K562 (cell line): ENCODE results near the gene ZNF10. TPM values are rescaled to one million over a fixed set of nuclear protein-coding genes. Genes with fewer than 3 reads are reported as not detected.

ENCODE experiments used
- ATAC-seq: fragments of 200-7000 bp; cut with Tn5 transposase; 3 replicates; pipeline ENCODE4 v1.9.1; 2020; ENCODE audit warnings: moderate library complexity
- BruUV-seq: library from RNA; stranded (reverse); fragments of 400-500 nt; replicated peaks from 2 replicates; lab custom pipeline; 2021; lab: Mats Ljungman, UMichigan
- CTCF ChIA-PET: fragments of 300-600 bp; formaldehyde crosslinking; extraction: SDS; loops from one replicate; lab custom pipeline; 2021; ENCODE audit warnings: low intra/inter-chr PET ratio; lab: Yijun Ruan, JAX
- POLR2A ChIA-PET: fragments of 300-600, 350-650 bp; sonication (Branson Sonifier 250); formaldehyde crosslinking; extraction: SDS; loops from one replicate; lab custom pipeline; 2021; ENCODE audit warnings: antibody characterized with exemption, inconsistent platforms; lab: Yijun Ruan, JAX
- DNase-seq, 4 experiments: peaks; one replicate each; pipeline versions ENCODE4 v3.0.0 to v3.0.0-alpha.2; 2011 to 2018; ENCODE audit warnings: low spot score in 3 of 4, mixed read lengths in 3 of 4; ENCODE audit errors: extremely low read depth in 1 of 4
- FAIRE-seq: peaks from 2 replicates; lab custom pipeline; 2011; peaks lifted over from hg19 to GRCh38; lab: Jason Lieb, UNC
- H2AFZ ChIP-seq: 2 replicates; pipeline ENCODE4 v1.6.0; 2011; ENCODE audit warnings: low read depth, low read length, control low read depth, inconsistent platforms
- H3K27ac ChIP-seq: fragments of 200-600 bp; 3 replicates; pipeline ENCODE4 v1.8.0; 2011; ENCODE audit warnings: low read depth, mild to moderate bottlenecking, control low read depth, inconsistent platforms, low read length, moderate library complexity, mixed read lengths; ENCODE audit errors: extremely low read depth
- H3K27me3 ChIP-seq, 2 experiments: fragments of 300-600 bp in 1 of 2; 2 replicates in 1 of 2; 3 replicates in 1 of 2; pipeline versions ENCODE4 v1.6.0 to v1.8.0; 2011; ENCODE audit warnings: inconsistent platforms in 2 of 2, low read length in 2 of 2, mild to moderate bottlenecking in 1 of 2, mixed read lengths in 1 of 2, moderate library complexity in 1 of 2; ENCODE audit not compliant: control insufficient read depth in 2 of 2, insufficient read depth in 2 of 2
- H3K36me3 ChIP-seq: fragments of 300-600 bp; 3 replicates; pipeline ENCODE4 v1.8.0; 2011; ENCODE audit warnings: mild to moderate bottlenecking, low read length, inconsistent platforms; ENCODE audit not compliant: control insufficient read depth, insufficient read depth
- H3K4me1 ChIP-seq, 2 experiments: fragments of 200-600 bp in 1 of 2; replicated peaks in 1 of 2; 2 replicates in 1 of 2; 3 replicates in 1 of 2; pipeline versions ENCODE4 v1.5.1 to v1.8.0; 2011; ENCODE audit warnings: inconsistent platforms in 2 of 2, low read length in 2 of 2, mild to moderate bottlenecking in 1 of 2, mixed read lengths in 1 of 2, moderate library complexity in 1 of 2; ENCODE audit not compliant: control insufficient read depth in 2 of 2, insufficient read depth in 2 of 2
- H3K4me2 ChIP-seq: 2 replicates; pipeline ENCODE4 v1.6.1; 2011; ENCODE audit warnings: low read length, control low read depth, inconsistent platforms, mixed read lengths; ENCODE audit not compliant: insufficient read depth
- H3K4me3 ChIP-seq: fragments of 200-600 bp; sonication (generic), shearing (Covaris generic); 2 replicates; pipeline ENCODE4 v1.5.1; 2016; ENCODE audit warnings: control low read depth, inconsistent platforms
- H3K79me2 ChIP-seq: fragments of 200-600 bp; 3 replicates; pipeline ENCODE4 v1.8.0; 2011; ENCODE audit warnings: low read length, inconsistent platforms; ENCODE audit not compliant: control insufficient read depth, insufficient read depth
- H3K9ac ChIP-seq, 2 experiments: 2 replicates each; pipeline versions ENCODE4 v1.6.0 to v1.6.1; 2011; ENCODE audit warnings: low read depth in 2 of 2, low read length in 2 of 2, control low read depth in 1 of 2, inconsistent platforms in 1 of 2, mild to moderate bottlenecking in 1 of 2, mixed read lengths in 1 of 2; ENCODE audit not compliant: insufficient read depth in 1 of 2
- H3K9me1 ChIP-seq: one replicate; pipeline ENCODE4 v1.6.0; 2011; ENCODE audit warnings: inconsistent platforms, mild to moderate bottlenecking, low read length, moderate library complexity; ENCODE audit not compliant: control insufficient read depth, insufficient read depth
- H3K9me3 ChIP-seq: replicated peaks from 2 replicates; pipeline ENCODE4 v1.5.1; 2011; ENCODE audit warnings: low read depth, low read length, inconsistent platforms; ENCODE audit not compliant: control insufficient read depth, insufficient read depth
- H4K20me1 ChIP-seq: replicated peaks from 2 replicates; pipeline ENCODE4 v1.6.1; 2011; ENCODE audit warnings: low read length, inconsistent platforms, mixed read lengths; ENCODE audit not compliant: control insufficient read depth, insufficient read depth
- BRD4 ChIP-seq: fragments of 200-600 bp; sonication (generic); IDR thresholded peaks from 2 replicates; pipeline ENCODE4 v1.6.1; 2017; ENCODE audit warnings: inconsistent platforms
- CBX3 ChIP-seq, 2 experiments: IDR thresholded peaks; 1 replicate in 1 of 2; 2 replicates in 1 of 2; pipeline ENCODE4 v1.6.1; 2012; ENCODE audit warnings: inconsistent platforms in 2 of 2, low read length in 2 of 2, borderline replicate concordance in 1 of 2, control low read depth in 1 of 2
- CBX5 ChIP-seq: IDR thresholded peaks from 2 replicates; pipeline ENCODE4 v1.6.1; 2014; ENCODE audit warnings: low read depth, borderline replicate concordance
- MAFG ChIP-seq: fragments of 450-650 bp; conservative IDR thresholded peaks from 2 replicates; pipeline ENCODE4 v1.6.1; 2016; ENCODE audit warnings: missing genetic modification characterization, missing compliant biosample characterization
- TRIM24 ChIP-seq, 2 experiments: fragments of 450-650 bp; IDR thresholded peaks; 2 replicates each; pipeline ENCODE4 v1.6.1; 2016
- TRIM28 ChIP-seq: fragments of 450-650 bp; IDR thresholded peaks from 2 replicates; pipeline ENCODE4 v1.6.1; 2017
- XRCC3 ChIP-seq: fragments of 450-650 bp; IDR thresholded peaks from 2 replicates; pipeline ENCODE4 v1.6.1; 2017; ENCODE audit warnings: mild to moderate bottlenecking, moderate library complexity
- ZNF274 ChIP-seq: IDR thresholded peaks from 2 replicates; pipeline ENCODE4 v1.6.1; 2011; ENCODE audit warnings: low read depth, mild to moderate bottlenecking, low read length, moderate library complexity, borderline replicate concordance
- ZNF75A ChIP-seq: fragments of 450-650 bp; formaldehyde crosslinking; IDR thresholded peaks from 2 replicates; pipeline ENCODE4 v1.4.0; 2020; ENCODE audit warnings: mild to moderate bottlenecking
- WGBS: fragments of 100-300 bp; shearing (Covaris generic); methylation state at CpG from one replicate; pipeline ENCODE4 v1.1.6; 2016; ENCODE audit warnings: low coverage, mixed read lengths; ENCODE audit not compliant: insufficient coverage; ENCODE audit errors: missing lambda C conversion rate; 5-methylcytosine and 5-hydroxymethylcytosine counted together
- in situ Hi-C: fragments of 300-500 bp; cut with MboI; formaldehyde crosslinking; loops from 4 replicates; pipeline ENCODE4 v1.15.0; 2018; ENCODE audit warnings: inconsistent platforms, mixed read lengths
- intact Hi-C: fragments of 100-400 bp; cut with micrococcal nuclease; formaldehyde crosslinking; loops from 2 replicates; pipeline ENCODE4 v1.14.2; 2022
- polyA plus RNA-seq, 8 experiments: library from polyadenylated mRNA; depleted of rRNA in 4 of 8; stranded (reverse) in 5 of 8; unstranded in 3 of 8; fragments of >200 nt; fragmentation: Nextera tagmentation in 2 of 8; fragmentation: Illumina TruSeq in 1 of 8; extraction: Ambion mirVana in 2 of 8; extraction: Trizol in 1 of 8; gene quantifications; 2 replicates each; pipeline versions ENCODE4 v1.2.1 to v1.2.3, GENCODE V29; 2011 to 2014; ENCODE audit warnings: inconsistent platforms in 1 of 8, missing spikeins in 1 of 8
- total RNA-seq, 7 experiments: library from RNA; depleted of rRNA in 6 of 7; stranded (reverse); fragments of >200 nt in 6 of 7; fragmentation: Illumina TruSeq in 2 of 7; extraction: Trizol in 2 of 7; gene quantifications; 2 replicates each; pipeline versions ENCODE4 v1.2.1 to v1.2.3, GENCODE V29; 2011 to 2021; ENCODE audit warnings: low replicate concordance in 1 of 7
- TF ChIP-seq, protein P1 (sequence below): fragments of 250-450 bp; sonication (Bioruptor Pico); IDR thresholded peaks from 2 replicates; pipeline ENCODE4 v1.8.0; 2021; ENCODE audit warnings: moderate library complexity, mild to moderate bottlenecking, inconsistent platforms
- TF ChIP-seq, protein P2 (sequence below): fragments of 450-650 bp; formaldehyde crosslinking; IDR thresholded peaks from 2 replicates; pipeline ENCODE4 v1.4.0; 2020; ENCODE audit warnings: mild to moderate bottlenecking
- TF ChIP-seq, protein P3 (sequence below): conservative IDR thresholded peaks from 2 replicates; pipeline ENCODE4 v1.6.1; 2011; ENCODE audit warnings: low read depth, mild to moderate bottlenecking, low read length; ENCODE audit not compliant: control insufficient read depth

ZNF10 gene
- total and polyA plus RNA-seq, 9 of the 15 experiments (the other 6 are each of a cell fraction or from before 2014, with no cell fraction given): 3.5 to 5.8 (median 4.9) TPM

DNA sequence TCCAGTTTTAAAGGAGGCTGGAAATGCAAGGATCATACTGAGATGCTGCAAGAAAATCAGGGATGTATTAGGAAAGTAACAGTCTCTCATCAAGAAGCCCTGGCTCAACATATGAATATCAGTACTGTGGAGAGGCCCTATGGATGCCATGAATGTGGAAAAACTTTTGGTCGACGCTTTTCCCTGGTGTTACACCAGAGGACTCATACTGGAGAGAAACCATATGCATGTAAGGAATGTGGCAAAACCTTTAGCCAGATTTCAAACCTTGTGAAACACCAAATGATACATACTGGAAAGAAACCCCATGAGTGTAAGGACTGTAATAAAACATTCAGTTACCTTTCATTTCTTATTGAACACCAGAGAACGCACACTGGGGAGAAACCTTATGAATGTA lies 24.8 kb upstream of the ZNF10 start:
- no peaks in the 10 kb centered on the region for H3K27me3 ChIP-seq
- H3K36me3 ChIP-seq: peaks cover 15% of the 10 kb centered on the region; the same call in 2 of the 3 replicates
- WGBS: 77% methylated on average over 3 of the region's 3 CpGs
- no peak overlapping the region for H3K4me2 ChIP-seq
- ATAC-seq (no peak), FAIRE-seq (no peak), DNase-seq (no peak)
- H3K9me1 ChIP-seq: no peaks in the 10 kb centered on the region
- no peaks in the 10 kb centered on the region for H3K4me1 ChIP-seq
- H2AFZ ChIP-seq: no peak overlapping the region
- intact Hi-C loops (no loop called here), in situ Hi-C loops (no loop called here)
- no TSS peak for BruUV-seq
- H3K27ac ChIP-seq: no peak overlapping the region
- H3K4me3 ChIP-seq: no peak overlapping the region
- no peaks in the 10 kb centered on the region for H3K79me2 ChIP-seq
- TF ChIP-seq, protein P1, sequence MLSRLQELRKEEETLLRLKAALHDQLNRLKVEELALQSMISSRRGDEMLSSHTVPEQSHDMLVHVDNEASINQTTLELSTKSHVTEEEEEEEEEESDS (CRISPR knock-in tag): no peak
- TF ChIP-seq MAFG (tag): 0 out of 2 replicates have a peak, but pooled peaks have one; percentile 10
- H3K9ac ChIP-seq: no peak overlapping the region
- no peaks in the 10 kb centered on the region for H4K20me1 ChIP-seq
- H3K9me3 ChIP-seq: peaks cover 33% of the 10 kb centered on the region
- ChIA-PET POLR2A (no interaction called here), CTCF (no interaction called here)

DNA sequence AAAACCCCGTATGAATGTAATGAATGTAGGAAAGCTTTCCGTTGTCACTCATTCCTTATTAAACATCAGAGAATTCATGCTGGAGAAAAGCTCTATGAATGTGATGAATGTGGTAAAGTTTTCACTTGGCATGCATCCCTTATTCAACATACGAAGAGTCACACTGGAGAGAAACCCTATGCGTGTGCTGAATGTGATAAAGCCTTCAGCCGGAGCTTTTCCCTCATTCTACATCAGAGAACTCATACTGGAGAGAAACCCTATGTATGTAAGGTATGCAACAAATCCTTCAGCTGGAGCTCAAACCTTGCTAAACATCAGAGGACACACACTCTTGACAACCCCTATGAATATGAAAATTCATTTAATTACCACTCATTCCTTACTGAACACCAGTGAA lies 24.2 kb upstream of the ZNF10 start:
- 86% methylated on average over 5 of the region's 5 CpGs for WGBS
- POLR2A ChIA-PET: no interaction called here
- in situ Hi-C loops: no loop called here

More for the DNA sequence above, 24.2 kb upstream of the ZNF10 start:
- TF ChIP-seq, protein P2, sequence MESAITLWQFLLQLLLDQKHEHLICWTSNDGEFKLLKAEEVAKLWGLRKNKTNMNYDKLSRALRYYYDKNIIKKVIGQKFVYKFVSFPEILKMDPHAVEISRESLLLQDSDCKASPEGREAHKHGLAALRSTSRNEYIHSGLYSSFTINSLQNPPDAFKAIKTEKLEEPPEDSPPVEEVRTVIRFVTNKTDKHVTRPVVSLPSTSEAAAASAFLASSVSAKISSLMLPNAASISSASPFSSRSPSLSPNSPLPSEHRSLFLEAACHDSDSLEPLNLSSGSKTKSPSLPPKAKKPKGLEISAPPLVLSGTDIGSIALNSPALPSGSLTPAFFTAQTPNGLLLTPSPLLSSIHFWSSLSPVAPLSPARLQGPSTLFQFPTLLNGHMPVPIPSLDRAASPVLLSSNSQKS (CRISPR knock-in tag): no peak
- TF ChIP-seq ZNF274 (peak; percentile 99), TRIM28 (peak; percentile 84), BRD4 (no peak), TRIM24 (IDR thresholded peaks at IDR 0.05) (peak in 1 of 2 experiments; percentile 22; a peak in 1 of 4 replicates), XRCC3 (0 out of 2 replicates have a peak, but pooled peaks have one; percentile 29), CBX5 (peak; percentile 47; the same call in 1 of the 2 replicates), ZNF75A (CRISPR knock-in tag) (peak; percentile 82), CBX3 (IDR thresholded peaks at IDR 0.05; ENCODE audit: borderline replicate concordance in 1 of 2, low read length in 2 of 2) (peak in 1 of 2 experiments; percentile 37; a peak in 1 of 3 replicates)
- TF ChIP-seq, protein P3, sequence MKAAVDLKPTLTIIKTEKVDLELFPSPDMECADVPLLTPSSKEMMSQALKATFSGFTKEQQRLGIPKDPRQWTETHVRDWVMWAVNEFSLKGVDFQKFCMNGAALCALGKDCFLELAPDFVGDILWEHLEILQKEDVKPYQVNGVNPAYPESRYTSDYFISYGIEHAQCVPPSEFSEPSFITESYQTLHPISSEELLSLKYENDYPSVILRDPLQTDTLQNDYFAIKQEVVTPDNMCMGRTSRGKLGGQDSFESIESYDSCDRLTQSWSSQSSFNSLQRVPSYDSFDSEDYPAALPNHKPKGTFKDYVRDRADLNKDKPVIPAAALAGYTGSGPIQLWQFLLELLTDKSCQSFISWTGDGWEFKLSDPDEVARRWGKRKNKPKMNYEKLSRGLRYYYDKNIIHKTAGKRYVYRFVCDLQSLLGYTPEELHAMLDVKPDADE: 0 out of 2 replicates have a peak, but pooled peaks have one; percentile 37
- TF ChIP-seq, all 486 proteins: peak for 8
- no peak overlapping the region for H3K27ac ChIP-seq
- H4K20me1 ChIP-seq: no peaks in the 10 kb centered on the region
- DNase-seq (peak in 1 of 4 experiments; percentile 5), ATAC-seq (no peak), FAIRE-seq (no peak)
- H3K9me1 ChIP-seq: no peaks in the 10 kb centered on the region
- H3K36me3 ChIP-seq: peaks cover 15% of the 10 kb centered on the region; the same call in 2 of the 3 replicates
- no TSS peak for BruUV-seq
- H2AFZ ChIP-seq: no peak overlapping the region
- CTCF ChIA-PET: no interaction called here
- intact Hi-C loops: no loop called here
- no peak overlapping the region for H3K4me2 ChIP-seq
- H3K9me3 ChIP-seq: peaks cover 30% of the 10 kb centered on the region
- no peaks in the 10 kb centered on the region for H3K4me1 ChIP-seq
- no peak overlapping the region for H3K4me3 ChIP-seq
- no peaks in the 10 kb centered on the region for H3K79me2 ChIP-seq
- no peak overlapping the region for H3K9ac ChIP-seq
- no peaks in the 10 kb centered on the region for H3K27me3 ChIP-seq
